Mammary epithelial cell (primary cell): ENCODE results near the gene PRAMEF9.
"Not testable (repeated sequence)": the region's sequence is repeated elsewhere in the genome, so short reads cannot be mapped to it uniquely, and the experiment has no call there.

ENCODE experiments used
- EZH2 ChIP-seq: IDR thresholded peaks from 2 replicates; pipeline ENCODE4 v1.6.1; 2012; ENCODE audit warnings: low read length, inconsistent platforms, borderline replicate concordance
- TF ChIP-seq, protein P1 (sequence below), 2 donors: IDR thresholded peaks in 1 of 2; conservative IDR thresholded peaks in 1 of 2; 2 replicates each; pipeline ENCODE4 v1.5.1; 2011 to 2012; ENCODE audit warnings: inconsistent platforms in 2 of 2, low read length in 2 of 2, mild to moderate bottlenecking in 2 of 2, control low read depth in 1 of 2, low read depth in 1 of 2; ENCODE audit not compliant: insufficient read depth in 1 of 2; ENCODE audit errors: extremely low read depth in 1 of 2

DNA sequence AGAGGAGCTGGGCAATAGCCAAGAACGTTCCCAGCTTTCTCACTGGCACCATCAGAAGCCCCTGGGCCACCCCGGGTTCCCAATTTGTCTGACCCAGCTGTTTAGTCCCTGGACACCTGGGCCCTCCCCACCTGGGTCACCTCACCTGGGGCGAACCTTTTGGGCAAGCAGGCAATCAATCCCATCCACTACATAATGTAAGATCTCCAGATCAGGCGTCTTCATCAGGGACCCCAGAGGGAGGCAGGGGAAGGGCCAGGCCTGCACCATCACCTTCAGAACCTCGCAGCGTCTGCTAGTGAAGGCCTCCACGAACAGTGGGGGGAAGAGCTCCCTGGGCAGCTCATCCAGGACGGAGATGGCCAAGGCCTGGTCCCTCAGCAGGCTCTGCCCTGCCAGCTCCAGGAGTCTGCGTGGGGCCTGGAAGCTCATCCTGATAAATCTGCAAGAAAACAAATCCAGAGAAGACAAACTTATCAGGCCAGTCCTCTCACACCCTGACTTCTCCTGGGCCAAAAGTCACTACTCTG lies 54.1 kb downstream of the PRAMEF9 start, which contains the start of gene PRAMEF18:
- TF ChIP-seq, protein P1, sequence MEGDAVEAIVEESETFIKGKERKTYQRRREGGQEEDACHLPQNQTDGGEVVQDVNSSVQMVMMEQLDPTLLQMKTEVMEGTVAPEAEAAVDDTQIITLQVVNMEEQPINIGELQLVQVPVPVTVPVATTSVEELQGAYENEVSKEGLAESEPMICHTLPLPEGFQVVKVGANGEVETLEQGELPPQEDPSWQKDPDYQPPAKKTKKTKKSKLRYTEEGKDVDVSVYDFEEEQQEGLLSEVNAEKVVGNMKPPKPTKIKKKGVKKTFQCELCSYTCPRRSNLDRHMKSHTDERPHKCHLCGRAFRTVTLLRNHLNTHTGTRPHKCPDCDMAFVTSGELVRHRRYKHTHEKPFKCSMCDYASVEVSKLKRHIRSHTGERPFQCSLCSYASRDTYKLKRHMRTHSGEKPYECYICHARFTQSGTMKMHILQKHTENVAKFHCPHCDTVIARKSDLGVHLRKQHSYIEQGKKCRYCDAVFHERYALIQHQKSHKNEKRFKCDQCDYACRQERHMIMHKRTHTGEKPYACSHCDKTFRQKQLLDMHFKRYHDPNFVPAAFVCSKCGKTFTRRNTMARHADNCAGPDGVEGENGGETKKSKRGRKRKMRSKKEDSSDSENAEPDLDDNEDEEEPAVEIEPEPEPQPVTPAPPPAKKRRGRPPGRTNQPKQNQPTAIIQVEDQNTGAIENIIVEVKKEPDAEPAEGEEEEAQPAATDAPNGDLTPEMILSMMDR (conservative IDR thresholded peaks at IDR 0.05 in 1 of 2, IDR thresholded peaks at IDR 0.05 in 1 of 2; ENCODE audit: extremely low read depth in 1 of 2, insufficient read depth in 1 of 2, low read depth in 1 of 2, low read length in 2 of 2) = not testable (repeated sequence)
- not testable (repeated sequence) for TF ChIP-seq EZH2
